DMS53 (cell line): ENCODE data around the gene ANKS1B.
A peak's percentile ranks its signal among the peaks of the same experiment; 100 is the strongest.

Experiments used
- DNase-seq: peaks from one replicate; lab custom pipeline; 2025; lab: John Stamatoyannopoulos, UW

The ANKS1B gene

DNA sequence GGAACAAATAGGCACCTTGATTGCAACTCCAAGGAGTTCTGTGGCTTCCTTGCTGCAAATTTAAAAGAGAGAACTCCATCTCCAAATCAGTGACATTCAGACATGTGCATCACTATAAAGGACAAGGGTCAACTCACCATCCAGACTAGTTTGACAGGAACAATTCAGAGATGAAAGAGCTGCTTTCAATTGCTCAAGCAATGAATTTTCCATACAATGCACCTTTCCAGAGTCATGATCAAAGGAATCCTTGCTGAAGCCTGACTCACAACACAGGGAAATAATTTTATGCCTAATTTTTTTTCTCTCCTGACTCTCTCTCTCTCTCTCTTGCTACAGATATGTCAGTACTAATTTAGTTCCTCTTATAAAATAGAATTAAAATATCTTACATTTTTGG lies 717.7 kb downstream of the ANKS1B start:
- DNase-seq = peak; percentile 26

DNA sequence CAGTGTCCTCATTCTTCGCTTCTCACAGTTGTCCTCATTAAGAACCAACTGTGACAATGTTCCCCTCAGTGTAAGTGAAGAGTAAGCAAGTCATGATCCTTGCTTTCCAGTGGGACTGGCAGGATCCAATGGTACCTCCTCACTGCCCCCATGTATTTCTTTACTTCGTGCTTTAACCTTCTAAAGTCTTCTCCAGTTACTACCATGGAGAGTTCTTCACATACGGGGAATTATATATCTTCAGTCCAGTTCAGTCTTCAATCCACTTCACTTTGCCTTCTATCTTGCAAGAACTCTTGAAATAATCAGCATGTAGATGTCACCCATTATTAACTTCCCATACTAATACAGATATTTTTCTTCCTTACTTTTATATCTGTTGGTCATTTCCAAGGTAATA lies 719.1 kb downstream of the ANKS1B start:
- no peak for DNase-seq

DNA sequence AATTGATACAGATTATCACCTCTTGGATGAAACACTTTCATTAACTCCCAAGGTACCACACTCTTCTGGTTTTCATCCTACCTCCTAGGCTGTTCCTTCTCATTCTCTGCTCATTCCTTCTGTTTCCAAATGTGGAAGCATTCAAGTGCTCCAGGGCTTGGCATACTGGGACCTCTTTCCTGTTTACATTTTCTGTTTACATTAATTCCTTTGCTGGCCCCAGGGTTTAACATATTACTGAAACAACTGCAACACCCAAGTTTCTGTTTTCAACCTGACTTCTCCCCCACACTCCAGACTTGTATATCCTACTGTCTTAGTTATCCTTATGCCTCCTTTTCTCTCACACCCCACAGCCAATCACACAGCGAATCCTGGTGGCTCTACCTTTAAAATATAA lies 723.5 kb downstream of the ANKS1B start:
- peak; percentile 41 for DNase-seq

GRCh38 chr12:99260456-99260996 lies 724.2 kb downstream of the ANKS1B start:
- no peak for DNase-seq

DNA sequence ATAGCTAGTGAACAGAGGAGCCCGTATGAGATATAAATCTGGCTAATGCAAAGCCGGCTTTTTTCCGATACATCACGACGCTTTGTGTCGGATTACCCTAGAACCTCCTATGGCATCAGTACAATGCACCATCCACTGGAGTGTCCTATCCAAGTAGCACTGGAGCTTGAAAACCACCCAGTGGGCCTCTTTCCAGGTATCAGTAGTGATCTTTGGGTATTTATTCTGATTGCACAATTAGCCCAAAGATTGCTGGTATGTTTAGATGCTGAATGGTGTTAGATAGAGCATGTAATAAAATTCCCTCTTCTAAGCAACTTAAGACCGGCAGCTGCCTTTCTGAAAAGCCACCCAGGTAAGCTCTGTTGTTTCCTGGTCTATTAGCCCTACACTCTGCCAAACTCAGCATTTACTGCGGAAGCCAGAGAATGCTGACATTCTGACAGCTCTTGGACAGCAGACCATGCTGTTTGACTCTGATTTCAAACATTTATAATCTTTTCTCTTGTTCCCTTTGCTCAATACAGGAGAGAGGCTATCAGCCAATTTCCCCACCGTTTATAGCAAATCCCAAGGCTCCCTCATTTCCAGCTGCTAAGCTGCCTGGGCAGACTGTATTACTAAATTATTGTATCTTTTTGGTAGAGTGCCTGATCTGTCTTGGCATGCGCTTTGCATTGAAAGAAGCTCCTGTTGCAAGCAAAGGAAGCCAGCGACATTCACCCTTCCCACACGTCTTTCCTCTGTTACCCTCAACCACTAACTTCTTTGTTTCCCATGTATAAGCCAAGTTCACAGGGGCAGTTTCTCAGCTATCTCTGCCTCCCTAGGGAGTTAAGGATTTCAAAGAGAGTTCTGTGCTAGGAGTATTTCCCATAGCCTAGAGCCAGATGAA lies 725.4 kb downstream of the ANKS1B start:
- DNase-seq = no peak

DNA sequence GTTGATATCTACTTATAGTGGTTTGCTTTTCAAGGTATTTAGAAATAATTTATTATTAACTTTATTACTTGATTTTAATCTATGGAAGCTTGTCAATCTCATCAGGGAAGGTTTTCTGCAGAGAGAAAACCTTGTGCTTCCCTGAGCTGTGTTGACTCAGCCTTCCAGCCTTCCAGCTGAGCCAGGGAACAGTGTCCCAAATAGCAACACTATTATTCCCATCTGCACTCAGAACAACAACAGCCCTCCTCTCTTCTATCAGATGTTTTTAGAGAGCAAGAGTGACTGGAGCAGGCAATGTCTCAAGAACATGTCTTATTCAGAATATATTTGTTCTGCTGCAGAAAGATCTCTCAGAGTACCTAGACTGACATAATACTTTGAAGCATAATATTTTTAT lies 727.1 kb downstream of the ANKS1B start:
- no peak for DNase-seq

DNA sequence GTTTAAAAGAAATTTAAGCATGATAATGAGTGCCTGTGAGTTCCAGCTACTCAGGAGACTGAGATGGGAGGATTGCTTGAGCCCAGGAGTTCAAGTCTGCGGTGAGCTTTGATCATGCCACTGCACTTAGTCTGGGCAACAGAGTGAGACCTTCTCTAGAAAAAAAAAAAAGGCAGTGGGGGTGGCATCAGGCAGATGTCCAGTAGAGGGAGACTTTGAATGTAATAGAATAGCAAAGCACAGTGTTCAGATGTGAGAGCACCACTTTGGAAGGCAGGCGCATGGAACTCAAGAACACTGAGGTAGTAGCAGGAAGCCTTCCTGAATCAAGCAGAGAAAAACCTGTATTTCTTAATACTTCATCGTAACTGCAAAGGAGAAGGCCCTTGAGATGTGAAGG lies 731.7 kb downstream of the ANKS1B start:
- DNase-seq = peak; percentile 78

- DNase-seq = no peak
These were observed 734.6 kb downstream of the ANKS1B start for GRCh38 chr12:99250091-99250490.

GRCh38 chr12:99249543-99249942 lies 735.2 kb downstream of the ANKS1B start:
- no peak for DNase-seq

DNA sequence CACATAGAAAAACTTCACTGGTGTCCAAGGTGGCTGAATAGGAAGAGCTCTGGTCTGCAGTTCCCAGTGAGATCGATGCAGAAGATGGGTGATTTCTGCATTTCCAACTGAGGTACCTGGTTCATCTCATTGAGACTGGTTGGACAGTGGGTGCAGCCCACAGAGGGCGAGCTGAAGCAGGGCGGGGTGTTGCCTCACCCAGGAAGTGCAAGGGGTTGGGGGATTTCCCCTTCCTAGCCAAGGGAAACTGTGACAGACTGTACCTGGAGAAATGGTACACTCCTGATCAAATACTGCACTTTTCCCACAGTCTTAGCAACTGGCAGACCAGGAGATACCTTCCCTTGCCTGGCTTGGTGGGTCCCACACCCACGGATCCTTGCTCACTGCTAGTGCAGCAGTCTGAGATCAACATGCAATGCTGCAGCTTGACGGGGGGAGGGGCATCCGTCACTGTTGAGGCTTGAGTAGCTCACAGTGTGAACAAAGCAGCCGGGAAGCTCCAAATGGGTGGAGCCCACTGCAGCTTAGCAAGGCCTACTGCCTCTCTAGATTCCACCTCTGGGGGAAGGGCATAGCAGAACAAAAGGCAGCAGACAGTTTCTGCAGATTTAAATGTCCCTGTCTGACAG lies 746.7 kb downstream of the ANKS1B start:
- peak; percentile 92 for DNase-seq

DNA sequence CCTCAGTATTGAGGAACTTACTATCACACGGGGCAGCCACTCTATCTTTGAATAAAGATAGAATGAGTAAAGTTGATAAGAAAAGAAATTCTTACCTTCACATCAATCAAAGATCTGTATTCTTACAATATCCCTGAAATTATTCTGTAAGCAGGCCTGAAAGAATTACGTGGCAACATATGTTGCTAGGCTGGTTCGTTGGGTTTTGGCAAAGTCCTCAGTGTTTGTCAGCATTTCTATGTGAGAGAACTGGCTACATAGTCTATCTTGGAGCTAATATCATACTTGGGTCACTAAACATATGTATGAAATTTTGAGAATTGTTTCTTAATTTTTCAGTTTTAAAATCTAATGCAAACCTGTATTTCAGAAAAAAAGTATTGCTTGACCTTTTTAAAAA lies 749.4 kb downstream of the ANKS1B start:
- no peak for DNase-seq

DNA sequence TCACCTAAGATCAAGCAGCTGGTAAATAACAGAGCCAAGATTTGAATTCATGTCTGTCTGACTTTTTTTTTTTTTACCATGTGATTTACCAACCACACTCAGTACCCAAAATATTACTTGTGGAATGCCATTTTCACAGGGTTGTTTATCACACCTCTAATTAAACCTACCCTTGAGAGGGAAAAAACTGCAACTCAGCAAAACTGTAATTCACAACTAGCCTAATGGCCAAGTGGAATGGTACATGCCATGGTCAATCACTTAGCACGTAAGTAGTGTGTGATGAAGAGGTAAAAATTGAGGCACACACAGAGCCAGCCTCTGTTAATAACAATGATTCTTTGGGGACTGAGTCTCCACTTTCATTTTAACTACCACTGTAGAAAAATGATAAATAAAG lies 750.0 kb downstream of the ANKS1B start:
- DNase-seq = no peak

DNA sequence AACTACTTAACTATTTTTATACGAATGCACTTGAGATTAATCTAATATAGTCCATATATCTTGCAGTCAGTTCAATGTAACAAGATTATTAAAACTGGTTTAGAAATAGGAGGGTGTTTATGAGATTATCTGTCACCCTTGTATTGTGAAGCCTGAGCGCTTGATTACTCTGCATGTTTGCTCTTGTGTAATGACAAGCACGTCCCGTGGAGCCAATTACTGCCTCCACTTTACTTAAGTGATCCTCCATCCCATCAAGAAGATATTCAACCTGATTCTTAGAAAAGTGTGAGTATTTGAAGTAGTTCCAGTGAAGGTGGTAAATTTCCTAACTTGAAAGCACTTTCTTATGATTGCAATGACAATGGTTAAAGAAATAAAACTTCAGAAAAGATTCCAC lies 752.4 kb downstream of the ANKS1B start:
- no peak for DNase-seq

GRCh38 chr12:99231031-99231430 lies 753.7 kb downstream of the ANKS1B start:
- DNase-seq = no peak

- DNase-seq = no peak
These were observed 760.5 kb downstream of the ANKS1B start for GRCh38 chr12:99224237-99224636.

DNA sequence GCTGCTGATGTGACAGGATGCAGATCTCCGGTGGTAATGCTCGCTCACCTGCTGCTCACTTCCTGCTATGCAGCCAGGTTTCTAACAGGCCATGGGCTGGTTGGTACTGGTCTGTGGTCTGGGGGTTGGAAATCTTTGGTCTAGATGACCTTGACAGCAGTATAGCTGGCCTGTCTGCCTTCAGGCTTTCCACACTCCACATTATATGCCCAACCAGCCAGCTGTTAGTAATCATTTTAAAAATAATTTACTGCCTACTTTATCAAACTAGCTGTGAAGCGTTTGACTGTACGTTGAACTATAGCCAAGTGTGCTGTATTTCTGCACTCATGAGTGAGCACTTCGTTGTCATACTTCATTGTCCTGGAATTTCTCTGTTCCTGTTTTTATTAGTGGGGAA lies 761.2 kb downstream of the ANKS1B start:
- DNase-seq = no peak

DNA sequence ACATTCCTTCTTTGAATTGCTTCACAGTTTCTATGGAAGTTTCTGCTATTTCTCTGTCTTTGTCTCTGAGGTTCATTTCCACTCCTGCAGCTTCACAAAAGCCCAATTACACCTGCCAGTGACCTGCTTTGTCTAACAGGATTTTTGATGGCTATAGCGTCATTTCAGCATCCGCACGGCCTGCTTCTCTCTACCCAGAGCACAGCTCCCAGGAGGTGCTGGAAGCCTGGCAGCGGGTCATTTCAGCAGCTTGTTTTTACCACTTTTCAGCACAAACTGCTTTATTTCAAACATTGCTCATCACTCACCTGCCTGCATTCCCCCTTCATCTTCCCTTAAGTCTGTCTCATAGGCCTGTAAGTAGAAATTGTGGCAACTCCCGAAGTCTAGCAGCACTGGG lies 771.7 kb downstream of the ANKS1B start:
- DNase-seq = no peak

DNA sequence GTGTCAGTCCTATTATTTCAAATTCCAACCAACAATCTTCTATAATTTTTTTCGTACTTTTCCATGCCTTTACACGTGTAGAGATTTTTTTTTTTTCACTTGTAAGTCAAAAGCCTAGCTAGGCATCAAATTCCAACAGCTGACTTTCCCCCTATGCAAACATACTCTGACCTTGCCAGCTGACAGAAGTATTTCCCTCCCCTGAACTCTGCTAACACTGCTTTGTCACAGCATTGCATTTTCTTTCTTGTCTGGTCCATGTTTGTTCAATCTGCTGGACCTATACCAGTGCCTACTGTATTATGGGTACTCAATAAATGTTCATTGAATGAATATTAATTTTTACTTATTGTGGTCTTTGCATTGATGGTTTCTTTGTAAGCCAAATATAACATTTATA lies 772.5 kb downstream of the ANKS1B start:
- no peak for DNase-seq

DNA sequence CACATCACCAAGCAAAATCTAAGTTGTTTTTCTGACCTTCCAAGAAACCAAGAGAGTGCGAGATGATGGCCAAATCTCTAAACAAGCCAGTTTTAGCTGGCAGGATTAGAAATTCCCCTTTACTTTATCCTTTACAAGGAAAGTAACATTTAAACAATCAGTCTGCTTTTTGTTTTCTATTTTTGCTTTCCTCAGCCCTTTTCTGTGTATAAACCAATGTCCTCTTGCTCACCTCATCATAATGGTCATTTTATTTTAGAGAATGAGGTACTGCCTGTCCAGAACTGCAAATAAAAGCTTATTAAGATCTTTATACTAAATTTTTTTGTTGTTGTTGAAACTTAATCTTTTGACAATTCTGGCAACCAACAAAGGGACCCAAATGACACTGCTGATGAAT lies 779.6 kb downstream of the ANKS1B start:
- no peak for DNase-seq

- no peak for DNase-seq
These were observed 782.7 kb downstream of the ANKS1B start for GRCh38 chr12:99201906-99202645.

DNA sequence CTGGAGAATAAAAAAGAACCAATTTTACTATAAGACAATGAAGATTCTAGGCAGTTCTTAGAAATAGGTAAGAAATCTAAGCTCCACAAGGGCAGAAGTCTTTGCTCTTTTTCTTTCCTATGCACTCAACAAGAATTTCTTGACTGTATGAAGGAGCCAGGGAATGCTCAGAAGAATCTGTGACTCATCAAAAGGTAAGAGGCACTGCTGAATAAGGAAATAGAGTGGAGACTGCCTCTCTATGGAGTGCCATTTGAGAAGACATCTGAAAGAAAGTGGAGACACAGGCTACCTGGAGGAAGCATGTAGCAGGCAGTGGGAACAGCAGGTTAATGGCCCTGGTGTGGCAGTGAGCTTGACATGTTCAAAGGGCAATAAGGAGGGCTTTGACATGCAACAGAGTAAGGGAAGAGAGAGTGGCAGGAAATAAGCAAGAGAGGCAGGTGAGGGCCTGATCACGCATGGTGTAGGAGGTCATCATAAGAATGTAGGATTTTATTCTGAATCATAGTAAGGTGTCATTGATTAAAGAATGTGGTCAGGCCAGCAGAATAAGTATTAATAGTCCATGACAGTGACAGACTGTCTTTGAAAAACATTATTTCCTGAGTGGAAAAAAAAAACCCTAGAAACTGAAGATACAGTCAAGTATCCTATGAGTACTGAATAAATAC lies 783.9 kb downstream of the ANKS1B start:
- peak; percentile 62 for DNase-seq

- no peak for DNase-seq
These were observed 789.3 kb downstream of the ANKS1B start for GRCh38 chr12:99195474-99195873.
